GM18867 (cell line): ENCODE data around the gene TXNIP.

Experiments
- ATAC-seq: cut with Tn5 transposase; IDR thresholded peaks from one replicate; pipeline ENCODE4 v1.9.1; 2021; ENCODE audit warnings: mild to moderate bottlenecking, moderate library complexity; ENCODE audit not compliant: unreplicated experiment

TXNIP gene

DNA sequence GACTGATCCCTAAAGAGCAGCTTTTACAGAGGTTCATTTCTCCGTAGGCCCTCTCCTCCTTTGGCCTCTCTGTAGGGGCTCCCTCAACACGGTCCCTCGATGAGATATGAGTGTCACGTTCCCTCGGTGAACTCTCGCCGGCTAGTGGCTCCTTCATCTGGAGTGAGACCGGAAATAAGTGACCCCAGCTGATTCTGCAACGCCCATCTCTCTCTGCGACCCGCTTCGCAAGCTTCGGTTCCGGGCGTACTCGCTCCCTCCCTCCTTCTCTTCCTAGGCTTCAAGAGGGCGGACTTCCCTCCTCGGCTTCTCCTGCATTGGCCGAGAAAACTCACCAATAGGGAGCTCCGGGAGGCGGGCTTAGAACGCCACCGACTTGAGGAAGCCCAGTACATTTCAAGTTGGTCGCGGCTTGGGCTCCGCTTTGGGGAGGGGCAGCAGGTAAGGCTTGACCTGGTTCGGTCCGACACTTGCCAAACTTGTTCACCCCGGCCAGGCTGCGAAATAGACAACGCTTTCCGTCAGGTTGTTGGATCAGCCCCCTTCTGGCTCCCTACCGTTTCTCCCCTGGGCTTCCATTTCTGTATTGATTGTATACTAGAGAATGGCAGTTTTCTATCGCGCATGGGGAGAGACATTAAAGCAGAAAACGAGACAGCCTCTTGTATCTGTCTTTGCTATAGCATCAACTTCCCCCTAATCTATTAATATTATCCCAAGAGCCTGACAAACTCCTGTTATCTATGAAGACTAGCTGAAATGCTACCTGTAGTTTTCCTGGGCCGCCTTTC is 31.9 kb downstream of the TXNIP start, which contains the start of the genes ANKRD34A and POLR3GL:
Gene ANKRD34A, minus strand, starts transcription at position 248 of the 791 bp plus-strand sequence. CDS start 2,816 bp downstream, outside the sequence.
Gene POLR3GL, plus strand, starts transcription at position 363 of the 791 bp plus-strand sequence. CDS start 10,176 bp downstream, outside the sequence.
- peak; percentile 92 for ATAC-seq

- no peak for ATAC-seq
Observed at GRCh38 chr1:145963265-145964019, 32.9 kb downstream of the TXNIP start.

DNA sequence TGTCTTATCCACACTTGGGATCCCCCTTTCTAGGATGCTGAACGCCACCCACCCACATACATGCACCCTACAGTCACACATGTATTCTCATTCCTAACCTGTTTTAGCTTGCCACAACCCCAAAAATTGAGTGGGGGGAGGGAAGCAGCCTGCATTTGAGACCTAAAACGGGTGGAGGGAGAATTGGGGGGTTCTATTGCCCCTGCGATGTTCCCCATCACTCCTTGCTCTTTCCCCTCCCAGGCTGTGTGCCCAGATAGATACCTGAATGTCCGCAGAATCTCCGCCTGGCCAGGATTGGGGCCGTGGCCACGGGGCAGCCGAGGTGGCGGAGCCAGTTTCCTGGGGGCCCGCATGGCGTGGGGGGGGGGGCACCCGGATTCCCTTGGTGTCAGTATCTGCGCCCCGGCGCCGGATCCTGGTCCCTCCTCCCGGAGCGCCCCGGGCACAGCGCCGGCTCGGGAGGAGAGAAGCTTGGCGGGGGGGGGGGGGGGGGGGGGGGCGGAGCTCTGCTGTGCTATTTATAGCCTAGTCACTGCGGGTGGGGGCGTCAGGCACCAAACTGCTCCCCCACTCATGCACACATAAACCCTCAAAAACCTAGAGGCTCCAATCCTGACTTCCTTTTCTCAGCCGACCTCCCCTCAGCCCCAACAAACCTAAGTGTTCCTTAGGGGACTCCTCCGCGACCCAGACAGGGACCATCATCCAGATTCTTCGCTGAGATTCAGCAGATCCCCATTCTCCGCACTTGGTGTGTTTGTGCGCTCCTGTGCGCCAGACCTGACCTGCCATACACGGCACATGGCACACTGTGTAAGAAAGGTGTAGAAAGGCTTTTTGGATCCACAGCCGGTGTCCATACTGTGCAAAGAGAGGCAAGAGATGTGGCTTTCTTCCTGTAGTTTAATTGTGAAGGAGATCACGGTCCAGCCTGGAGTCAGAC is 33.9 kb downstream of the TXNIP start:
- ATAC-seq, result no peak

GRCh38 chr1:145961425-145962156 is 34.8 kb downstream of the TXNIP start:
- ATAC-seq, result no peak

- ATAC-seq, result no peak
Observed at GRCh38 chr1:145961109-145961424, 35.3 kb downstream of the TXNIP start.

GRCh38 chr1:145960468-145961108 is 35.8 kb downstream of the TXNIP start:
- no peak for ATAC-seq

DNA sequence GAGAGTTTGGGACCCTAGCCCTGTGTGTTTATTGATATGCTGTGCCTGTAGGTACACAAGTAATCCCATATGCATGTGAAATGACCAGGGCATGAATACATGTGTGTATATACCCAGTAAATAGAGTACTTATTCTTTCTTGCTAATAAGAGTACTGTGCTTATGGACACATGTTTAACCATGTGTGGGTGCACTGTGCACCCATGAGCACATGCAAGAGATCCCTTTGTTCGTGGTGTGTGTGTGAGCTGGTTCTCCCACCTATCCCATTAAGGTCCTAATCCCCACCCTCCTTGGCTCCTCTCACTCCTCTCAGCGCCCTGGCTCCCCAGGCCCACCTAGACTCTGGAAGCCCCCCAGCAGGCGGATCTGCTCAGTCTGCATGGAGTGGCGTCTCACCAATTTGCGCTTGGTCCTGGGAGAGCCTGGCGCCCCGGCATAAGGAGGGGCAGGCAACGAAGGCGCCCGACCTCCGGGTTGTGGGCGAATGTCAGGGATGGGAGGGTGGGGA is 36.4 kb downstream of the TXNIP start:
- ATAC-seq, result no peak

DNA sequence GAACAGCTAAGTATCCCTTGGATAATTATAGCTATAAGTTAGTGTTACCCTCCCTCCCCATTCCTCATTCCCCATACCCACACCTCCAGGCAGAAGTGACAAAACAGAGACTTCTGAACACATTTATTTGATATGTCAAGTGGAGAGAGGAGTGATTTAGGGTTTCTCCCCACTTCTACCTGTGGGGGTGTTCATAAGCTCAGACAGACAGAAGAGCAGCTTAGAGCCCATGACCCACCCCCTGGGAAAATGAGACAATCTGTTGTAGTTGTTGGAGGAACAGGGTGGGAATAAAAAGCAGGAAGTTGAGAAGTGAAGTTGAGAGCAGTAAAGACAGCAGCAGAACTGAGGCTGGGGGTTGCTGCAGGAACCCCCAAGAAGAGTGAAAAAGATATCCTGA is 37.0 kb downstream of the TXNIP start:
- no peak for ATAC-seq

DNA sequence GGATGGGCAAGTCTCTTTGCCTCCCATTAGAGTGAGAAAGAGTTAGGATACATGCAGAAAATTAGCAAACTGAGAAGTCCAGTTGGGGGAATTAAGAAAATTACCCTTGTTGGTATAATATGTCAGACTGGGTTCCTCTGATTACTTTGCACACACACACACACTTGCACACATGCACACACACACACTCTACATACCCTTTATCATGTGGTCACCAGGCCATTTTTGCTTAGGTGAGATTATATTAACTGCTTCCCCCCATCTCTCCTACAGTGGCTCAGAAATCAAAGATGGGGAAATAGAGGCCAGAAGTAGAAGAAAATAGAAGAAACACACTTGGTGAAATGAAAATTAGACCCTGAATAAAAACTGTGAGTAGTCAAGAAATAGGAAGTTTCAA is 37.6 kb downstream of the TXNIP start:
- no peak for ATAC-seq

DNA sequence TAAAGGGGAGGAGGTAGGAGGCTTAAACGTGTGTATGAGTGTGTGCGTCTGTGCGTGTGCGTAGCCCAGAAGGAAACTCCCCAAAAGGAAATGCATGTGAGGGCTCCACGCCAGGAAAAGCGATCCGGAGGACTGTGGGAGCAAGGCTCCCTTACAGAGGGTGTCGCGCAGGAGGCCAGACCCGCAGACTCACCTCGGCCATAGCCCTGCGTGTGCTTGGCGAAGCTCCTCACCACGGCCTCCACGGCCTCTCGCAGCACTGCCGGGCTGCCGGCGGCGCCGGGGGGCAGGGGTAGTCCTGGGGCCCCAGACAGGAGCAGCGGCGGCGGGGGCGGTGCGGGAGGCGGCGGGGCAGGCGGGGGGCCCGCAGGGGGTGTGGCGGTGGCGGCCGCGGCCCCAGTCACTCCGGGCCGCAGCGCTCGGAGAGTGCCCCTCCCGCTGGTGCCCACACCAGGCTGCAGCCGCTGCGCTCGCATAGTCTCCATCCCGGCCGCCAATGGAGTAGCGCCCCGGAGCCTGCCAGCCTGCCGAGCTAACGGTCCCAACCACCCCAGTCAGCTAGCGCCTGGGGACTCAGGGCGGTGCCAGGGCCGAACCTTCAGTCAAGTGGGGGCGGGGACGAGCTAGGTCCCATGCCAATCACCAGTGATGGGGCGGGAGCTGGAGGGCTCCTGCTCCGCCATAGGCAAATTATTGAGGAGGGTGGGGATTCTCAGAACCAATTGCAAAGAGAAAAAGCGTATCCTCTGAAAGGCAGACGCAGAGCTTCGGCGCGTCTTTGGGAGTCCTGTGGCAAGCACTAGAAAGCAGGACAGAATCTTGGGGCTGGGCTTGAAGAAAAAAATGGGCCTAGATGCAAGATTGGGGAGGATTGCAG is 38.7 kb downstream of the TXNIP start, which contains the start of gene LIX1L:
Gene LIX1L, minus strand, starts transcription at position 575 of the 877 bp plus-strand sequence. Its CDS starts 90 bp downstream, at position 485.
- peak; percentile 92 for ATAC-seq

DNA sequence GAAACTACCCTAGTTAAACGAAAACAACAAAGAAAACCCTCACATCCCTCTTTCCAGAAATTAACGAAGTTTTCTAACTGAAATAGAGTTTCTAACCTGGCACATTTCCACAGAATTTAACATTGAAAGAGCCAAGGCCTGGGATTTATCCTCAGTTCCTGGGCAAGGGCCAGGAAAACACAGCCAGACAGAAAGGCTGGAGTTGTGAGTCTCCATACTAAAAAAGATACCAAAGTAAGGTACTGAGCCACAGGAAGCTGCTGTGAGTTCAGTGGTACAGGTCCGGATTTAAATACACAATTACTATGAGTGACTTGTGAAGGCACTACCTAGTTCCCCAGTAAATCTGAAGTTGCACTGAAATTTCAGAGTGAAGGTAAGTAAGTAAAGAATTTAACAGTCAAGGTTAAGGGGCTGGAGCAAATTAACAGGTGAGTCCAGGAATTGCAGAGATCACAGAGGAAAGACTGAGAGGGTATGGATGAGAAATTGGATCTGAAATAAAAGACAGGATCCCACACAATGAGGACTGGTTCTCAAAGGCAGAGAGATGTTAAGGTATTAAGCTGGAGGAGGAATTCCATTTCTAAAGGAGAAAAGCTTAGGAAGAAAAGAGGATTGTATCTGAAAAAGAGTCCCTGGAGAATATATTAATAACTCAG is 39.5 kb downstream of the TXNIP start:
- ATAC-seq, result no peak

- no peak for ATAC-seq
Observed at GRCh38 chr1:145956361-145956760, 40.0 kb downstream of the TXNIP start.

DNA sequence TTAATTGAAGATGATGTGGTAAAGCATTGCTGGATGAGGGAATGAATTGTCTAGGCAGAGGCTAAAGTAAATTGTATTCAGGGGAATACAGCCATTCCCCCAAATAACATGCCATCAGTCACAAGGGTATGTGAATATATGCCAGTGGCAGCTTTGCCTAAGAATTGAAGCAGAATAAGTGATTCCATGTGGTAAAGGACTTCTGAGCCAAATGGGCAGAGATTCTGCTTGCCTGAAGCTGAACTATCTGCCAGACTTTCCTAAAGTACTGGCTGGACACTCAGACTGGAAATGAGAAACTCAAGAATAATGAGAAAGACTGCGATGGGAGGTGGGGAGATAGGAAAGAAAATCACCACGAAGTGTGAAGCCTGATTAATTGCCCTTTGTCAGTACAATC is 40.9 kb downstream of the TXNIP start:
- ATAC-seq, result no peak

- no peak for ATAC-seq
Observed at GRCh38 chr1:145953861-145954260, 42.5 kb downstream of the TXNIP start.

GRCh38 chr1:145952903-145953302 is 43.5 kb downstream of the TXNIP start:
- no peak for ATAC-seq

DNA sequence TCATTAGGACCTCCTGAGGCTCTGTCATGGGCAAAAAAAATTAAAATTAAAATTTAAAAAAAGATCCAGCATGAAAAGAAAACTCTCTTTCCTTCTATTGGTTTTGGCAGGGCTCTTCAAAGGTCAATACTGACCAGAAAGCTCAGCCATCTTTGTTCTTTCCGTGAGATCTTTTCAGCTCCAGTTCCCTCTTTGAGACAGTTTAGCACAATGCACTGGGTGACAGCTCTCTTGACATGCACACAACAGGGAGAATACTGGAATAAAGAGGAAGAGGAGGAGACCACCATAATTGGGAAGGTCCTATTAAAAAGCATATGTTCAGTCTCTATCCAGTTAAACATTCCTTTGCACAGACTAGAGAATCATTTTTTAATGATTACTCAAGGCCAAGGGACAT is 44.9 kb downstream of the TXNIP start:
- no peak for ATAC-seq

GRCh38 chr1:145949219-145949618 is 47.2 kb downstream of the TXNIP start:
- ATAC-seq, result no peak

DNA sequence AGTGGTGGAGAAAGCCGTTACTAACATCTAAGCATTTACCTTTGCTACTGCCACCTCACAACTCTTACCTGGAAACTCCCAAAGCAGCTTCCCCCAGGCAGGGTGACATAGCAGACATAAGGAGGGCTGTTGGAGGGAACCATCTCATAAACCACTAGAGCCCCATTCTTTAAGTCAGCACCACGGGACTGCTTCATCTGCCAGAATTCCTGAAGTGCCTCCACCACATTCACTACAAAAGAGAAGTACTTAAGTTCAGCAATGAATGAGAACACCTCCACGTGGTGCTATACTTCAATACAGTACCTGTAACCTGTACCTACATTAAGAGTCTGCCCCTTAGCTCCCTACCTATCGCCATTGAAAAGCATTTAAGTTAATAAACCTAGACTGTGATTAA is 48.8 kb downstream of the TXNIP start:
- no peak for ATAC-seq
